GM18870 (cell line): ENCODE data around the gene CFAP99.

Experiments used
- ATAC-seq: cut with Tn5 transposase; IDR thresholded peaks from one replicate; pipeline ENCODE4 v1.9.1; 2021; ENCODE audit warnings: moderate library complexity; ENCODE audit not compliant: unreplicated experiment

Gene CFAP99

DNA sequence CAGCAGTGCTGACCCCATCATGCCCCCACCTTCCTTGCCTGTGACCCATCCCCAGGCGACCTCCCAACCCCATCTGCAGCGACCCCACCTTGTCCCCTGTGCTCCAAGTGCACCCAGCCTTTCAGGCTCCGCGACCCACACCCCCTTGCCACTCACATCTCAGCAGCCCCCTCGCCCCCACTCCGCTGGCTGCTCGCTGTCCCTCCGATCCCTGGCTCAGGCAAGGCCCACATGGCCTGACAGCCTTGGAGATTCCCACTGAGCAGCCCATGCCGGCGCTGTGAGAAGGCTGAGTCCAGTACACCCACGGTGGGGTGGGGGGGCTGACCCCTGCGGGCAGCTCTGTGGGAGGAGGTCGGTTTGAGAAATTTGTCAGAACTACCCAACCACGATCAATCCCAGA is 9.4 kb upstream of the CFAP99 start:
- no peak for ATAC-seq

GRCh38 chr4:2411786-2412510 is 6.8 kb upstream of the CFAP99 start:
- no peak for ATAC-seq

DNA sequence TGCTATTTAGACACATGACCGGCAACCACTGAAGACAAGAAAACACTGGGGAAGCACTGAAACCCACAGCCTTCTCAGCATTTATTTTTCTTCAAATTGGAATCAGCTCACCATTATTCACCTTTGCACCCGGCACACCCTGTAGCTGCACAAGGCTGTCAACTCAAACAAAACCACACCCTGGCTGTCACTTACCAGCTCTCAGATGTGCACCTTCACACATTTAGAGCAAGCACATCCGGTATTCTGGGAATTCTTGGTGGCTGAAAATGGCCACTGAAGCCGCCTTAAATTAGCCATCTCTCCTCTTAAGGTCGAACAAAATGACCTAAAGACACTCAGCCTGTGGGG is 6.2 kb upstream of the CFAP99 start:
- peak; percentile 41 for ATAC-seq

GRCh38 chr4:2412885-2413716 is 5.7 kb upstream of the CFAP99 start:
- ATAC-seq: peak; percentile 54

DNA sequence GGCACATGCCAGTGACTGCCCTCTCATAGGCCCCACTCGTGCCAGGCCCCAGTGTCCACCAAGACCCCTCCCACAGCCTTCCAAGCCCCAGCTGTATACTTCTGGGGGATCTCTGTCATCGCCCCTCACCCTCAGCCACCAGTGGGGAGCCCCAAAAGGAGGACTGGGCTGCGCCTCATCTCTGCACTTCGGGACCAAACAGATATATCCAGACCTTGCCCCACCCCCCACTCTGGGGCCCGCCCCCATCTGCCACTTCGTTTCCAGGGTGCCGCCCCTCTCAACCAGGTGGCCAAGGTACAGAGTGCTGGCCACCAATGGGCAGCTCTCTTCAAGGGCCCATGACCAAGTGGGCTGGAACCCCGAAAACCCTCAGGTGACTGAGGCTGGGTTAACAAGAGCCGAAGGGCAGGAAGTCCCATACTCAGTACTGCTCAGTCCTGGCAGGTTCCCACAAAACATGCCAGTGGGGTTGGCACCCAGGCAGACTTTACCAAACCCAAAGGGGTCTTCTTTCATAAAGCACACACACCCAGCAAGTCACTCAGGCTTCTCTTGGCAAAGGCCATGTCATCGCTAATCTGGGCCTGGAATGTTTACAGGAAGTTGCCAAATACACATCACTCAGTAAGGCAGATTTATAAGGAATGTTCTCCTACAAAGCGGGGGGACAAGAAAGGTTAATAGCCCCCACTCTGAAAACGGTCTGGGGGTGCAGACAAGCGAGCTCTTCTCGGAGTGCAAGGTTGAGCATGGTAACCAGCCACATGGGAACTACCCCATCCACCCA is 4.7 kb upstream of the CFAP99 start:
- no peak for ATAC-seq

DNA sequence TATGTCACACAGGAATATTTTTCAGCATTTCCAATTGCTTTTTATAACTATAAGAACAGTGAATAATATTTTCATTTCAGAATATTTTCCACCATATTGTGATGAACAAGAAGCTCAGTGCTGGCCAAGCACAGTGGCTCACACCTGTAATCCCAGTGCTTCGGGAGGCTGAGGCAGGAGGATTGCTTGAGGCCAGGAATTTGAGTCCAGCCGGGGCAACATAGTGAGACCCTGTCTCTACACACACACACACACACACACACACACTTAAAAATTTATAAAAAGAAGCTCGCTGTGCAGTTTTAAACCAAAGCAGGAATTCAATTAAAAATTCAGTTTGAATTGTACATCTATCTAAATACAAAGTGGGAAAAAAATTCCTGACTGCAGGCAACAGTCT is 3.5 kb upstream of the CFAP99 start:
- no peak for ATAC-seq

- no peak for ATAC-seq
Measured at GRCh38 chr4:2415881-2416563, 2.7 kb upstream of the CFAP99 start.

DNA sequence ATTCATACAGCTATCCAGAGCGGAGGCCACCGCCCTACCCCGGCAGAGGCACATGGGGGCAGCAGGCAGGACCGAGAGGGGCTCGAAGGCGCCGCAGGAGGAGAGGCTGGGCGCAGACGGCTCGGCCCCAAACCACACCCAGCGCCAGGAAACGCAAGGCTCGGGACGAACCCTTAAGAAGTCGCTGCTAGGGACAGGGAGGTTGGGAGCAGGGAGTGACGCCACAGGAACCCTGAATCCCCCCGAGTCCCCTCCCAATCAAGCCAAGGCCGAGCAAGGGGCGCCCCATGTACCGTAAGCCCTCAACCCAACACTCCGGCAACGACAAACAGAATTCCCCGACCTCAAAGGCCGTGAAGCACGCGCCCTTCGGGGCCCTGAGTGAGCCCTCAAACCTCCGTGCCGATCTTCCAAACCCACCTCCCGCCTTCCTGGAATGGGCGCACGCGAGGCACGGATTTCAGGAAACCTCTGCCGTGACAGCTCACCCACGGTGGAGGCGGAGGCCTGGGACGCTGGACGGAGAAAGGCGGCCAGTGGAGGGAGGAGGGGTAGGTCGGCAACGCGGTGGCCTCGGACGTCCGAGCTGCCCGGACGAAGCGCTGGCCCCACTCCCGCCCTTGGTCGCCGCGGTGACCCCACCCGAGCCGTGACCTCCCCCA is 2.1 kb upstream of the CFAP99 start:
- no peak for ATAC-seq

- ATAC-seq: no peak
Measured at GRCh38 chr4:2417226-2417764, 1.5 kb upstream of the CFAP99 start.

- ATAC-seq: no peak
Measured at GRCh38 chr4:2417765-2418649, 748 bp upstream of the CFAP99 start, which contains the start of gene ZFYVE28. Gene ZFYVE28, minus strand, starts transcription at chr4:2418645. Its CDS starts 322 bp downstream, at chr4:2418323.

GRCh38 chr4:2419814-2420213 is 1.1 kb downstream of the CFAP99 start:
- ATAC-seq: no peak

DNA sequence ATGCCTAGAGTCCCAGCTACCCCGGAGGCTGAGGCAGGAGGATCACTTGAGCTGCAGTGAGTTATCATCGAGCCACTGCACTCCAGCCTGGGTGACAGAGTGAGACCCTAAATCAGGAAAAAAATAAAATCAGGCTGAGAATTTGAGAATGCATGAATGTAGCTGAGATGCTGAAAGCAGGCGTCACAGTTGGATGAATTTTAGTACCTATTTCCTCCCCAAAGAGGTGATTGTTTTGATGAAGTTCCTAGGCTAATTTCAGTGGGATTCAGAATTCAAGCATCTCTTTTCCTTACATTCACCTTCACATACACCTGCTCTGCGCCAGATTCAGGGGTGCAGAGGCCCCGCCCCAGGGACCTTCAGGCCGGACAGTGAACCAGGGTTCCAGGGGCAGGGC is 3.2 kb downstream of the CFAP99 start:
- ATAC-seq: no peak

DNA sequence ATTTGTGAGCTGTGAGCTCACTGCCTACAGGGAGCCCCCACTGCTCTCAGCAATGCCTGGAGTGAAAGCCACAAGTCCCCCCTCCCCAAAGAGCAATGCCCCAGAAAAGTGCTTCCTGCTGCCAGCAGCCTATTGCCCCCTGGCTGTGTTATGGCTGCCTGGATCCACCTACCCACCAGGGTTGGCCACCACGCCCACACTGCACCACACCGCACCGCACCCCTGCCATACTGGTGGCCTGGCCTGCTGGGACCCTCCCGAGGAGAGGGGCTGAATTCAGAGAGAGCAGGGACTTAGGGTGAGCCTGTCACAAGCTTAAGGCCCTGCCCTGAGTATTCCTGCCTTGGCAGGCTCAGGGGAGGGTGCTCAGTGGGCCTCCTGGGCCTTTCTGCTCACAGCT is 4.3 kb downstream of the CFAP99 start:
- no peak for ATAC-seq

DNA sequence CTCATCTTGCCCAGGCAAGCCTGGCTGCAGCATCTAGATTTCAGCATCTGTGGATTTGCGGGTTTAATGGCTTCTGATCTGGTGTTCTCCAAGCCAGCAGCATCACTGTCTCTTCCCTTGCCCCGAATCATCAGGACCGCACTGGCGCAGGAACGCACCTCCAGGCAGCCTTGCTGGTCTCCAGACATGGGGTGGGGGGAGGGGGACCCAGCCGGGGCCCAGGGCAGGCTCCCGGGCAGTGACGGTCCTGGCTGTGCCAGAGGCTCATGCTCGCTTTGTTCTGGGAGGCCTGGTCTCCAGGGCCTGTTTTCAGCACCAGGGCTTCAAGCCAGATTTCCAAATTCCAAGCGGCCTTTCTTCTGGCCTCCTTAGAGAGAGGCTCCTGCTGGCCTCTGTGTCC is 4.9 kb downstream of the CFAP99 start:
- ATAC-seq: no peak

- ATAC-seq: no peak
Measured at GRCh38 chr4:2424581-2424980, 5.8 kb downstream of the CFAP99 start.

- no peak for ATAC-seq
Measured at GRCh38 chr4:2425386-2426068, 6.8 kb downstream of the CFAP99 start.

GRCh38 chr4:2426069-2426397 is 7.3 kb downstream of the CFAP99 start:
- ATAC-seq: no peak

GRCh38 chr4:2426711-2427275 is 8.0 kb downstream of the CFAP99 start:
- no peak for ATAC-seq
